Neuronal stem cell (in vitro differentiated cells): ENCODE results near the gene ADPRHL1.
A peak's percentile ranks its signal among the peaks of the same experiment; 100 is the strongest.
"Not testable (repeated sequence)": the region's sequence is repeated elsewhere in the genome, so short reads cannot be mapped to it uniquely, and the experiment has no call there.

Source experiments
- DNase-seq: peaks from one replicate; pipeline ENCODE4 v3.0.0-alpha.2; 2013; ENCODE audit warnings: low spot score
- H2AFZ ChIP-seq: one replicate; pipeline ENCODE4 v1.6.1; 2013; ENCODE audit warnings: mild to moderate bottlenecking, low read length, inconsistent platforms
- H2AK5ac ChIP-seq: 2 replicates; pipeline ENCODE4 v1.6.1; 2013; ENCODE audit warnings: low read depth, mild to moderate bottlenecking, inconsistent platforms, low read length, moderate library complexity, mixed read lengths
- H2BK120ac ChIP-seq: 2 replicates; pipeline ENCODE4 v1.6.1; 2013; ENCODE audit warnings: low read depth, mild to moderate bottlenecking, inconsistent platforms, low read length, moderate library complexity, mixed read lengths
- H2BK12ac ChIP-seq: one replicate; pipeline ENCODE4 v1.6.1; 2013; ENCODE audit warnings: low read length, inconsistent platforms
- H2BK15ac ChIP-seq: 2 replicates; pipeline ENCODE4 v1.6.1; 2013; ENCODE audit warnings: mild to moderate bottlenecking, low read length, inconsistent platforms, mixed read lengths
- H2BK5ac ChIP-seq: one replicate; pipeline ENCODE4 v1.6.1; 2013; ENCODE audit warnings: inconsistent platforms, mild to moderate bottlenecking, low read length, moderate library complexity
- H3K14ac ChIP-seq: one replicate; pipeline ENCODE4 v1.6.1; 2013; ENCODE audit warnings: low read length, inconsistent platforms
- H3K18ac ChIP-seq: 2 replicates; pipeline ENCODE4 v1.6.1; 2013; ENCODE audit warnings: low read length, inconsistent platforms
- H3K23ac ChIP-seq: 2 replicates; pipeline ENCODE4 v1.6.1; 2013; ENCODE audit warnings: low read depth, mild to moderate bottlenecking, mixed read lengths, low read length, inconsistent platforms; ENCODE audit not compliant: poor library complexity
- H3K27ac ChIP-seq: replicated peaks from 3 replicates; pipeline ENCODE4 v1.5.1; 2013; ENCODE audit warnings: low read length, inconsistent platforms
- H3K27me3 ChIP-seq, 3 experiments: 2 replicates each; pipeline ENCODE4 v1.6.1; 2013; ENCODE audit warnings: low read length in 3 of 3, mild to moderate bottlenecking in 2 of 3, inconsistent platforms in 1 of 3, low read depth in 1 of 3, mixed read lengths in 1 of 3, moderate library complexity in 1 of 3; ENCODE audit not compliant: control insufficient read depth in 3 of 3, insufficient read depth in 3 of 3
- H3K36me3 ChIP-seq, 2 donors: replicated peaks in 1 of 2; 2 replicates each; pipeline ENCODE4 v1.6.1; 2013; ENCODE audit warnings: low read length in 2 of 2; ENCODE audit not compliant: control insufficient read depth in 2 of 2, insufficient read depth in 2 of 2
- H3K4ac ChIP-seq: 2 replicates; pipeline ENCODE4 v1.6.1; 2013; ENCODE audit warnings: inconsistent platforms, mild to moderate bottlenecking, low read length, moderate library complexity
- H3K4me1 ChIP-seq, 2 donors: 1 replicate in 1 of 2; 2 replicates in 1 of 2; pipeline ENCODE4 v1.6.1; 2013; ENCODE audit warnings: low read length in 2 of 2, low read depth in 1 of 2; ENCODE audit not compliant: control insufficient read depth in 2 of 2, insufficient read depth in 1 of 2
- H3K4me2 ChIP-seq: one replicate; pipeline ENCODE4 v1.6.1; 2013; ENCODE audit warnings: mild to moderate bottlenecking, low read length, inconsistent platforms; ENCODE audit not compliant: insufficient read depth, poor library complexity, severe bottlenecking
- H3K4me3 ChIP-seq, 2 donors: 2 replicates each; pipeline ENCODE4 v1.5.1; 2013; ENCODE audit warnings: low read length in 2 of 2, mild to moderate bottlenecking in 2 of 2, inconsistent platforms in 1 of 2, moderate library complexity in 1 of 2
- H3K79me1 ChIP-seq: one replicate; pipeline ENCODE4 v1.6.1; 2013; ENCODE audit warnings: low read depth, mild to moderate bottlenecking, inconsistent platforms, low read length, moderate library complexity
- H3K9ac ChIP-seq: one replicate; pipeline ENCODE4 v1.6.1; 2013; ENCODE audit warnings: mild to moderate bottlenecking, low read depth, low read length, inconsistent platforms; ENCODE audit not compliant: poor library complexity
- H3K9me3 ChIP-seq, 2 donors: replicated peaks in 1 of 2; 2 replicates each; pipeline versions ENCODE3 to v1.6.1; 2013; ENCODE audit warnings: low read length in 2 of 2, mild to moderate bottlenecking in 2 of 2, inconsistent platforms in 1 of 2, low read depth in 1 of 2, mixed read lengths in 1 of 2, moderate library complexity in 1 of 2; ENCODE audit not compliant: control insufficient read depth in 2 of 2, insufficient read depth in 1 of 2
- H4K8ac ChIP-seq: one replicate; pipeline ENCODE4 v1.6.1; 2013; ENCODE audit warnings: low read depth, mild to moderate bottlenecking, inconsistent platforms, low read length, moderate library complexity
- H4K91ac ChIP-seq: one replicate; pipeline ENCODE4 v1.6.1; 2013; ENCODE audit warnings: low read length, low read depth, mild to moderate bottlenecking, inconsistent platforms; ENCODE audit not compliant: poor library complexity
- WGBS, 2 donors: extraction: QIAGEN DNeasy Blood & Tissue Kit; methylation state at CpG; one replicate each; pipeline ENCODE4 v1.1.7; 2013; ENCODE audit warnings: missing lambda C conversion rate in 2 of 2, mixed read lengths in 1 of 2; ENCODE audit not compliant: insufficient read length in 2 of 2, insufficient replicate concordance in 1 of 2; ENCODE audit errors: extremely low coverage in 2 of 2; 5-methylcytosine and 5-hydroxymethylcytosine counted together

The ADPRHL1 gene

DNA sequence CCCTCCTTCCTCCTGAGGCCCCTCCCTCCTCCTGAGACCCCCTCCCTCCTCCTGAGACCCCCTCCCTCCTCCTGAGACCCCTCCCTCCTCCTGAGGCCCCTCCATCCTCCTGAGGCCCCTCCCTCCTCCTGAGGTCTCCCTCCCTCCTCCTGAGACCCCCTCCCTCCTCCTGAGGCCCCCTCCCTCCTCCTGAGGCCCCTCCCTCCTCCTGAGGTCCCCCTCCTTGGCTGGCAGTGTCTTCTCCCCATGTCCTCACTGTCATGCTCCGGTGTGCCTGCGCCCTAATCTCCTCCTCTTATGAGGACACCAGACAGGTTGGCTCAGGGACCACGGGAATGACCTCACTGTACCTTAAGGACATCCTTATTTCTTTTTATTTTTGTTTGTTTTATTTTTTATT, 81.6 kb downstream of the ADPRHL1 start:
- not testable (repeated sequence) for H3K79me1 ChIP-seq, H3K4me1 ChIP-seq, H3K27ac ChIP-seq, H4K91ac ChIP-seq, H3K23ac ChIP-seq, H3K4ac ChIP-seq, H2BK12ac ChIP-seq, H2BK120ac ChIP-seq, H3K4me2 ChIP-seq, H3K9ac ChIP-seq, H2AFZ ChIP-seq, H4K8ac ChIP-seq, H3K4me3 ChIP-seq, H2BK15ac ChIP-seq, H3K27me3 ChIP-seq, H2BK5ac ChIP-seq, H3K9me3 ChIP-seq, H2AK5ac ChIP-seq, DNase-seq, H3K36me3 ChIP-seq, H3K14ac ChIP-seq, H3K18ac ChIP-seq
- WGBS, 2 donors, result no CpG with 5 or more reads among the region's 3 CpGs

DNA sequence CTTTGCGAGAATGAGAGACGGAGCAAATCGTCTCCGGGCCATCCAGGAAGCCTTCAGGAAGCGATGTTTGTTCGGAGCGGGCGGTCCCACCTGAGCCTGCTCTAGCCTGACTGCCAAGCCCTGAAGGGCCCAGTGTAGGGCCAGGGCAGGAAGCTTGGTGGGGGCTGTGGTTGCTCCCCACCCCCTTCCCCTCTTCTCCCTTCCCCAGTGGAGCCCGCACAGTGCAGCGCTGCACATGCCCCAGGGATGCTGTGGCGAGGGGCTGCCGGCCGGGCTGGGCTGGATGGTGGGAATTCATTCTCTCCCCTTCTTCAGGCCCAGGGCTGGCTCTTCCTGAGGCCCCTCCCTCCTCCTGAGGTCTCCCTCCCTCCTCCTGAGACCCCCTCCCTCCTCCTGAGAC, 82.2 kb downstream of the ADPRHL1 start:
- H3K4ac ChIP-seq, result no peak overlapping the region
- no peak overlapping the region for H3K27ac ChIP-seq
- H3K27me3 ChIP-seq, result no peaks in the 10 kb centered on the region
- H4K8ac ChIP-seq, result no peak overlapping the region
- H3K79me1 ChIP-seq, result no peaks in the 10 kb centered on the region
- no peak overlapping the region for H3K4me2 ChIP-seq
- peak overlapping the region; percentile 11 for H2BK15ac ChIP-seq
- H3K36me3 ChIP-seq, result no peaks in the 10 kb centered on the region
- peak overlapping the region; percentile 71 for H3K18ac ChIP-seq
- no peak overlapping the region for H2AFZ ChIP-seq
- H3K23ac ChIP-seq, result no peak overlapping the region
- no peak overlapping the region for H3K4me3 ChIP-seq
- no peaks in the 10 kb centered on the region for H3K9me3 ChIP-seq
- H3K14ac ChIP-seq, result no peak overlapping the region
- no peak overlapping the region for H3K9ac ChIP-seq
- no peaks in the 10 kb centered on the region for H3K4me1 ChIP-seq
- no peak overlapping the region for H2BK120ac ChIP-seq
- no peak for DNase-seq
- H4K91ac ChIP-seq, result no peak overlapping the region
- no peak overlapping the region for H2BK12ac ChIP-seq
- no peak overlapping the region for H2AK5ac ChIP-seq
- H2BK5ac ChIP-seq, result no peak overlapping the region
- WGBS, 2 donors, result no CpG with 5 or more reads among the region's 13 CpGs

DNA sequence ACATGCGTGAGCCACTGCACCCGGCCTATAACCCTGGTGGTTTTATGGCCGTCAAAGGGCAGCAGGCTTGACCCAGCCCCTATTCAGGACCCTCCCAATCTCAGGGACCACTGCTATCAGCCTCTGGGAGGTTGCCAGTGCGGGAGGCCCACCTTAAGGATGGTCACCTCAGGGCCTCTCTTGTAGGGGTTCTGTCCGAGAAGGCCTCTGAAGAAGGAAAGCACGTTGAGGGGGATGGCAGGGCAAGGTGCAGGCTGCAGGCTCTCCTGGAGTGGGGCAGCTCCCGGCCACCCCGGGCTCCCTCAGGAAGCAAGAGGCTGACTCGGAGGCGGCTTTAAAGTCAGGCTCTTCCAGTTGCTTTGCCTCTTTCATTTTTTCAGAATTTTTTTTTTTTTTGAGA, 83.4 kb downstream of the ADPRHL1 start:
- Histone ChIP-seq H3K4me3 (no peak overlapping the region), H2AK5ac (no peak overlapping the region), H3K23ac (no peak overlapping the region), H3K9me3 (peaks cover 0 to 3% of the 10 kb centered on the region in 2 donors), H3K27me3 (no peaks in the 10 kb centered on the region), H3K4me1 (peaks cover under 1 to 2% of the 10 kb centered on the region in 2 donors), H3K14ac (no peak overlapping the region), H4K8ac (no peak overlapping the region), H3K27ac (no peak overlapping the region), H3K4ac (no peak overlapping the region), H3K18ac (no peak overlapping the region), H3K79me1 (peaks cover 1% of the 10 kb centered on the region), H2BK120ac (no peak overlapping the region), H2BK5ac (no peak overlapping the region), H2BK15ac (no peak overlapping the region), H3K4me2 (no peak overlapping the region), H2AFZ (no peak overlapping the region), H3K9ac (no peak overlapping the region), H3K36me3 (no peaks in the 10 kb centered on the region), H2BK12ac (peak overlapping the region; percentile 3), H4K91ac (no peak overlapping the region)
- WGBS, 2 donors, result no CpG with 5 or more reads among the region's 10 CpGs
- no peak for DNase-seq

DNA sequence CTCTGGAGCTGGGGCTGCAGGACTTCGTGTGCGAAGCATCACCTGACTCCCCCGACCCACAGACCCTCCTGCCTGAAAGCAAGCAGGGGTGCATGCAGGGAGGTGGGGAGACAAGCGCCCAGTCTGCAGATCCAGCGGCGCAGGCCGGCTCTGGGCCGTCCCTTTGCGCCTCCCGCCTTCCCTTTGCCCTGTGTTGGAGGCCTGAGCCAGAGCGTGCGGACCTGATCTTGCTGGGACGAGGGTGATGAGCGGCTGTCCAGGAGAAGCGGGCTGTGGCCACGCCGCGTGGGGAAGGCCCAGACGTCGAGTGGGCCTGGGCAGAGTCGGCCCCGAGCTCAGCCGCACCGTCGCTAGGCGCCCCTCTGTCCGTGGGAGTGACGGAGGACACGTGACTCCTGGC, 84.1 kb downstream of the ADPRHL1 start:
- no peak overlapping the region for H3K27ac ChIP-seq
- H3K4me1 ChIP-seq, result peaks cover 2 to 4% of the 10 kb centered on the region in 2 donors
- H3K27me3 ChIP-seq, result no peaks in the 10 kb centered on the region
- no peak overlapping the region for H3K9ac ChIP-seq
- H3K4me3 ChIP-seq, result no peak overlapping the region
- H2BK12ac ChIP-seq, result peak overlapping the region; percentile 94
- H3K79me1 ChIP-seq, result peaks cover 2% of the 10 kb centered on the region
- peaks cover 0 to 3% of the 10 kb centered on the region in 2 donors for H3K9me3 ChIP-seq
- peak overlapping the region; percentile 75 for H2AK5ac ChIP-seq
- H2BK5ac ChIP-seq, result no peak overlapping the region
- H2BK15ac ChIP-seq, result peak overlapping the region; percentile 54
- no peak overlapping the region for H3K14ac ChIP-seq
- no peak for DNase-seq
- no peak overlapping the region for H4K8ac ChIP-seq
- no peak overlapping the region for H3K4ac ChIP-seq
- WGBS, 2 donors, result no CpG with 5 or more reads among the region's 29 CpGs
- H3K18ac ChIP-seq, result no peak overlapping the region
- H2BK120ac ChIP-seq, result no peak overlapping the region
- H4K91ac ChIP-seq, result no peak overlapping the region
- H3K4me2 ChIP-seq, result no peak overlapping the region
- H2AFZ ChIP-seq, result peak overlapping the region; percentile 22
- H3K23ac ChIP-seq, result peak overlapping the region; percentile 45
- H3K36me3 ChIP-seq, result no peaks in the 10 kb centered on the region
